GM12864 (cell line): ENCODE measurements around the gene USP30.

Experiments
- DNase-seq: peaks from one replicate; pipeline ENCODE4 v3.0.0-alpha.2; 2011; ENCODE audit warnings: low read depth
- H3K4me3 ChIP-seq: 2 replicates; pipeline ENCODE4 v1.5.1; 2011; ENCODE audit warnings: mild to moderate bottlenecking, low read depth, low read length, control low read depth
- TF ChIP-seq, protein P1 (sequence below): IDR thresholded peaks from 2 replicates; pipeline ENCODE4 v1.5.1; 2011; ENCODE audit warnings: low read depth, mild to moderate bottlenecking, moderate library complexity, low read length, control low read depth, inconsistent platforms; ENCODE audit errors: missing control alignments

The USP30 gene

DNA sequence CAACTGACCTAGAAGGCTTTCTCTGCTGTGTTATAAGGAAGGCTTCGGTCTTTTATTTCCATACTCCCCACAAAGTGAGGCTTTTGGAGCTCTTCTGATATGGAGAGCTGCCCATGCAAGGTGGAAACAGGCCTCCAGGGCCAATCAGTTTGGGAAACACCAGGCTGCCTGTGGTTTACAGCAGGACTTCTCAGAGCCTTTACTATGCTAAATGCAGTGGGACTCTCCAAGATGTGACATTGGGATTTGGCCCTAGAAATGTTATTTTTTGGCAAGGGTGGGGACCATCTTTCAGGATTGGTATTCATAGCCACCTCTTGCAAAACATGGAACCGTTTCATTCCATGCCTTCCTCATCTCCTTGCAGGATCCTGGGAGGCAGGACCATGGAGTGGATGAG is 67.7 kb downstream of the USP30 start:
- H3K4me3 ChIP-seq, result no peak overlapping the region
- TF ChIP-seq, protein P1, sequence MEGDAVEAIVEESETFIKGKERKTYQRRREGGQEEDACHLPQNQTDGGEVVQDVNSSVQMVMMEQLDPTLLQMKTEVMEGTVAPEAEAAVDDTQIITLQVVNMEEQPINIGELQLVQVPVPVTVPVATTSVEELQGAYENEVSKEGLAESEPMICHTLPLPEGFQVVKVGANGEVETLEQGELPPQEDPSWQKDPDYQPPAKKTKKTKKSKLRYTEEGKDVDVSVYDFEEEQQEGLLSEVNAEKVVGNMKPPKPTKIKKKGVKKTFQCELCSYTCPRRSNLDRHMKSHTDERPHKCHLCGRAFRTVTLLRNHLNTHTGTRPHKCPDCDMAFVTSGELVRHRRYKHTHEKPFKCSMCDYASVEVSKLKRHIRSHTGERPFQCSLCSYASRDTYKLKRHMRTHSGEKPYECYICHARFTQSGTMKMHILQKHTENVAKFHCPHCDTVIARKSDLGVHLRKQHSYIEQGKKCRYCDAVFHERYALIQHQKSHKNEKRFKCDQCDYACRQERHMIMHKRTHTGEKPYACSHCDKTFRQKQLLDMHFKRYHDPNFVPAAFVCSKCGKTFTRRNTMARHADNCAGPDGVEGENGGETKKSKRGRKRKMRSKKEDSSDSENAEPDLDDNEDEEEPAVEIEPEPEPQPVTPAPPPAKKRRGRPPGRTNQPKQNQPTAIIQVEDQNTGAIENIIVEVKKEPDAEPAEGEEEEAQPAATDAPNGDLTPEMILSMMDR, result no peak
- no peak for DNase-seq

- no peak for DNase-seq
- TF ChIP-seq, protein P1, result no peak
- H3K4me3 ChIP-seq, result no peak overlapping the region
Observed at GRCh38 chr12:109120557-109120956, 68.2 kb downstream of the USP30 start.

- H3K4me3 ChIP-seq, result no peak overlapping the region
- TF ChIP-seq, protein P1, result no peak
- no peak for DNase-seq
Observed at GRCh38 chr12:109121346-109121880, 69.0 kb downstream of the USP30 start.

- no peak overlapping the region for H3K4me3 ChIP-seq
- TF ChIP-seq, protein P1, result no peak
- DNase-seq, result no peak
Observed at GRCh38 chr12:109124878-109125648, 72.7 kb downstream of the USP30 start.

- TF ChIP-seq, protein P1, result no peak
- no peak overlapping the region for H3K4me3 ChIP-seq
- no peak for DNase-seq
Observed at GRCh38 chr12:109125791-109126190, 73.4 kb downstream of the USP30 start.

- no peak for DNase-seq
- H3K4me3 ChIP-seq, result no peak overlapping the region
- TF ChIP-seq, protein P1, result no peak
Observed at GRCh38 chr12:109126784-109127183, 74.4 kb downstream of the USP30 start.
